ENCODE data around the gene SIK3. TPM values are rescaled to one million over a fixed set of nuclear protein-coding genes. Genes with fewer than 3 reads are reported as not detected.

SIK3 gene
- total RNA-seq, 2 donors from 2014 or later, result 37.2 to 43.5 TPM

- TF ChIP-seq CTCF (conservative IDR thresholded peaks at IDR 0.05), result no peak
Measured at GRCh38 chr11:116875194-116875593, 223.0 kb downstream of the SIK3 start.

GRCh38 chr11:116874251-116874650 is 224.0 kb downstream of the SIK3 start:
- no peaks in the 10 kb centered on the region for H3K9me3 ChIP-seq (ENCODE audit: control insufficient read depth, low read length)
- no peak overlapping the region for H3K4me3 Mint-ChIP-seq
- no peak overlapping the region for H3K4me3 ChIP-seq (ENCODE audit: low read length)
- no peaks in the 10 kb centered on the region for H3K4me1 ChIP-seq (ENCODE audit: control insufficient read depth, insufficient read depth, low read length)
- H3K27me3 Mint-ChIP-seq (ENCODE audit: insufficient read depth), result no peaks in the 10 kb centered on the region
- TF ChIP-seq CTCF (conservative IDR thresholded peaks at IDR 0.05), result no peak
- H3K4me1 Mint-ChIP-seq, result no peaks in the 10 kb centered on the region
- no peaks in the 10 kb centered on the region for H3K9me3 Mint-ChIP-seq
- H3K27ac ChIP-seq (ENCODE audit: low read depth, low read length), result no peak overlapping the region
- no peaks in the 10 kb centered on the region for H3K27me3 ChIP-seq (ENCODE audit: control insufficient read depth, insufficient read depth, low read length, poor library complexity, severe bottlenecking)
- no peak overlapping the region for H3K27ac Mint-ChIP-seq
- WGBS, 2 experiments (ENCODE audit: insufficient coverage in 1 of 2, insufficient read length in 1 of 2), result 96 to 100% methylated on average over 2 of the region's 2 CpGs
- DNase-seq, result no peak
- peaks cover 57% of the 10 kb centered on the region for H3K36me3 Mint-ChIP-seq (ENCODE audit: low read depth)
- H3K9ac ChIP-seq (ENCODE audit: extremely low read depth, low read length, poor library complexity, severe bottlenecking), result no peak overlapping the region
- peaks cover 76% of the 10 kb centered on the region for H3K36me3 ChIP-seq (ENCODE audit: control insufficient read depth, insufficient read depth, low read length)

More at GRCh38 chr11:116875194-116875593, 223.0 kb downstream of the SIK3 start:
- WGBS, 2 experiments (ENCODE audit: insufficient coverage in 1 of 2, insufficient read length in 1 of 2), result 97 to 98% methylated on average over 6 to 7 of the region's 7 CpGs
- Histone ChIP-seq H3K9ac (ENCODE audit: extremely low read depth, low read length, poor library complexity, severe bottlenecking) (no peak overlapping the region), H3K36me3 (ENCODE audit: control insufficient read depth, insufficient read depth, low read length) (peaks cover 66% of the 10 kb centered on the region), H3K4me1 (ENCODE audit: control insufficient read depth, insufficient read depth, low read length) (no peaks in the 10 kb centered on the region), H3K27me3 (ENCODE audit: control insufficient read depth, insufficient read depth, low read length, poor library complexity, severe bottlenecking) (no peaks in the 10 kb centered on the region), H3K4me3 (ENCODE audit: low read length) (no peak overlapping the region), H3K9me3 (ENCODE audit: control insufficient read depth, low read length) (no peaks in the 10 kb centered on the region), H3K27ac (ENCODE audit: low read depth, low read length) (no peak overlapping the region)
- peaks cover 48% of the 10 kb centered on the region for H3K36me3 Mint-ChIP-seq (ENCODE audit: low read depth)
- peak overlapping the region; percentile 28 for H3K27ac Mint-ChIP-seq
- no peak for DNase-seq
- H3K9me3 Mint-ChIP-seq, result no peaks in the 10 kb centered on the region
- no peaks in the 10 kb centered on the region for H3K27me3 Mint-ChIP-seq (ENCODE audit: insufficient read depth)
- no peak overlapping the region for H3K4me3 Mint-ChIP-seq
- no peaks in the 10 kb centered on the region for H3K4me1 Mint-ChIP-seq

- H3K4me1 ChIP-seq (ENCODE audit: control insufficient read depth, insufficient read depth, low read length), result no peaks in the 10 kb centered on the region
Measured at GRCh38 chr11:116873381-116873780, 224.8 kb downstream of the SIK3 start.

More at GRCh38 chr11:116873381-116873780, 224.8 kb downstream of the SIK3 start:
- no peaks in the 10 kb centered on the region for H3K27me3 ChIP-seq (ENCODE audit: control insufficient read depth, insufficient read depth, low read length, poor library complexity, severe bottlenecking)
- no peaks in the 10 kb centered on the region for H3K9me3 Mint-ChIP-seq
- no peak for TF ChIP-seq CTCF (conservative IDR thresholded peaks at IDR 0.05)
- H3K36me3 ChIP-seq (ENCODE audit: control insufficient read depth, insufficient read depth, low read length), result peaks cover 84% of the 10 kb centered on the region
- no peak for DNase-seq
- no peaks in the 10 kb centered on the region for H3K4me1 Mint-ChIP-seq
- H3K27me3 Mint-ChIP-seq (ENCODE audit: insufficient read depth), result no peaks in the 10 kb centered on the region
- no peak overlapping the region for H3K4me3 Mint-ChIP-seq
- WGBS, 2 experiments (ENCODE audit: insufficient coverage in 1 of 2, insufficient read length in 1 of 2), result 97 to 100% methylated on average over 5 to 11 of the region's 11 CpGs
- no peak overlapping the region for H3K27ac Mint-ChIP-seq
- no peak overlapping the region for H3K9ac ChIP-seq (ENCODE audit: extremely low read depth, low read length, poor library complexity, severe bottlenecking)
- no peak overlapping the region for H3K4me3 ChIP-seq (ENCODE audit: low read length)
- no peak overlapping the region for H3K27ac ChIP-seq (ENCODE audit: low read depth, low read length)
- no peaks in the 10 kb centered on the region for H3K9me3 ChIP-seq (ENCODE audit: control insufficient read depth, low read length)
- peaks cover 60% of the 10 kb centered on the region for H3K36me3 Mint-ChIP-seq (ENCODE audit: low read depth)
